IPS-NIHi7 (cell line): ENCODE measurements around the gene PKIG.

Source experiments
- DNase-seq: peaks from one replicate; pipeline ENCODE4 v3.0.0; 2012; ENCODE audit warnings: mixed read lengths; ENCODE audit errors: extremely low spot score

PKIG gene

GRCh38 chr20:44662261-44662660 lies 79.9 kb downstream of the PKIG start:
- no peak for DNase-seq

- DNase-seq, result no peak
Observed at GRCh38 chr20:44664131-44664530, 81.8 kb downstream of the PKIG start.

GRCh38 chr20:44666066-44666465 lies 83.7 kb downstream of the PKIG start:
- no peak for DNase-seq
